ENCODE data around the gene GTPBP3. TPM values are rescaled to one million over a fixed set of nuclear protein-coding genes. Genes with fewer than 3 reads are reported as not detected.
A peak's percentile ranks its signal among the peaks of the same experiment; 100 is the strongest.

Gene GTPBP3
- total and polyA plus RNA-seq, 2 of the 13 experiments (the other 11 are each of a cell fraction or from before 2014, with no cell fraction given): 17.5 to 30.0 TPM

GRCh38 chr19:17346109-17346671 is 8.8 kb downstream of the GTPBP3 start (continued):
- TF ChIP-seq GABPA (IDR thresholded peaks at IDR 0.05; ENCODE audit: low read depth, low read length) (no peak), GABPA (CRISPR knock-in tag; IDR thresholded peaks at IDR 0.05; ENCODE audit: low read depth) (0 out of 2 replicates have a peak, but pooled peaks have one; percentile 21), CBX5 (CRISPR knock-in tag; IDR thresholded peaks at IDR 0.05; ENCODE audit: borderline replicate concordance) (peak; percentile 29; the same call in 1 of the 2 replicates), KLF16 (CRISPR knock-in tag; IDR thresholded peaks at IDR 0.05) (0 out of 4 replicates have a peak, but pooled peaks of 1 of the 2 experiments have one; percentile 25), HIC2 (CRISPR knock-in tag; IDR thresholded peaks at IDR 0.05; ENCODE audit: low read depth) (no peak), FOSL2 (CRISPR knock-in tag; IDR thresholded peaks at IDR 0.05) (peak; percentile 35; the same call in 1 of the 2 replicates), ZFP90 (CRISPR knock-in tag; IDR thresholded peaks at IDR 0.05; ENCODE audit: borderline replicate concordance) (0 out of 2 replicates have a peak, but pooled peaks have one; percentile 32), MXD3 (CRISPR knock-in tag; IDR thresholded peaks at IDR 0.05) (peak; percentile 46; the same call in 1 of the 2 replicates), ZNF788 (CRISPR knock-in tag; IDR thresholded peaks at IDR 0.05; ENCODE audit: borderline replicate concordance) (peak; percentile 36; the same call in 1 of the 2 replicates), ZBTB40 (IDR thresholded peaks at IDR 0.05) (no peak), ZBTB40 (CRISPR knock-in tag; IDR thresholded peaks at IDR 0.05) (peak; percentile 39; the same call in 1 of the 2 replicates), NFKBIZ (CRISPR knock-in tag; IDR thresholded peaks at IDR 0.05) (0 out of 2 replicates have a peak, but pooled peaks have one; percentile 21), GATA4 (IDR thresholded peaks at IDR 0.05; ENCODE audit: borderline replicate concordance, low read depth) (no peak), MED1 (CRISPR knock-in tag; IDR thresholded peaks at IDR 0.05) (no peak)
- TF ChIP-seq, protein P1, sequence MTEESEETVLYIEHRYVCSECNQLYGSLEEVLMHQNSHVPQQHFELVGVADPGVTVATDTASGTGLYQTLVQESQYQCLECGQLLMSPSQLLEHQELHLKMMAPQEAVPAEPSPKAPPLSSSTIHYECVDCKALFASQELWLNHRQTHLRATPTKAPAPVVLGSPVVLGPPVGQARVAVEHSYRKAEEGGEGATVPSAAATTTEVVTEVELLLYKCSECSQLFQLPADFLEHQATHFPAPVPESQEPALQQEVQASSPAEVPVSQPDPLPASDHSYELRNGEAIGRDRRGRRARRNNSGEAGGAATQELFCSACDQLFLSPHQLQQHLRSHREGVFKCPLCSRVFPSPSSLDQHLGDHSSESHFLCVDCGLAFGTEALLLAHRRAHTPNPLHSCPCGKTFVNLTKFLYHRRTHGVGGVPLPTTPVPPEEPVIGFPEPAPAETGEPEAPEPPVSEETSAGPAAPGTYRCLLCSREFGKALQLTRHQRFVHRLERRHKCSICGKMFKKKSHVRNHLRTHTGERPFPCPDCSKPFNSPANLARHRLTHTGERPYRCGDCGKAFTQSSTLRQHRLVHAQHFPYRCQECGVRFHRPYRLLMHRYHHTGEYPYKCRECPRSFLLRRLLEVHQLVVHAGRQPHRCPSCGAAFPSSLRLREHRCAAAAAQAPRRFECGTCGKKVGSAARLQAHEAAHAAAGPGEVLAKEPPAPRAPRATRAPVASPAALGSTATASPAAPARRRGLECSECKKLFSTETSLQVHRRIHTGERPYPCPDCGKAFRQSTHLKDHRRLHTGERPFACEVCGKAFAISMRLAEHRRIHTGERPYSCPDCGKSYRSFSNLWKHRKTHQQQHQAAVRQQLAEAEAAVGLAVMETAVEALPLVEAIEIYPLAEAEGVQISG (CRISPR knock-in tag; IDR thresholded peaks at IDR 0.05): 0 out of 2 replicates have a peak, but pooled peaks have one; percentile 34
